Ureter (tissue), 1 donor: ENCODE results near the gene BZW2. TPM values are rescaled to one million over a fixed set of nuclear protein-coding genes. Genes with fewer than 3 reads are reported as not detected.

Source experiments
- DNase-seq: peaks from one replicate; pipeline ENCODE4 v3.0.0-alpha.2; 2020; ENCODE audit warnings: low spot score
- total RNA-seq: library from RNA; stranded (reverse); gene quantifications from one replicate; pipeline ENCODE4 v1.2.4, GENCODE V29; 2023
- donor health status: DM: yes; HTN: yes; CAD: no.

BZW2 gene
- total RNA-seq = 96.3 TPM

- peak; percentile 96 for DNase-seq
These were observed at the start of gene BZW2, which contains the start of gene ANKMY2 for GRCh38 chr7:16645593-16646471. BZW2 (plus strand) TSS chr7:16646181; CDS start chr7:16665444, 19,263 bp downstream. ANKMY2 (minus strand) TSS chr7:16645754; CDS start chr7:16645573, 181 bp downstream.

- DNase-seq = no peak
These were observed 48.0 kb upstream of the BZW2 start for GRCh38 chr7:16598015-16598414.

- DNase-seq = no peak
These were observed 46.1 kb upstream of the BZW2 start for GRCh38 chr7:16599860-16600259.

GRCh38 chr7:16603633-16604032 is 42.3 kb upstream of the BZW2 start:
- no peak for DNase-seq

- DNase-seq = no peak
These were observed 41.9 kb upstream of the BZW2 start for GRCh38 chr7:16604054-16604453.

GRCh38 chr7:16606704-16607103 is 39.3 kb upstream of the BZW2 start:
- DNase-seq = no peak

- DNase-seq = no peak
These were observed 36.0 kb upstream of the BZW2 start for GRCh38 chr7:16609842-16610450.

- no peak for DNase-seq
These were observed 34.3 kb upstream of the BZW2 start for GRCh38 chr7:16611711-16612110.

- DNase-seq = no peak
These were observed 30.8 kb upstream of the BZW2 start for GRCh38 chr7:16615228-16615627.

- no peak for DNase-seq
These were observed 29.9 kb upstream of the BZW2 start for GRCh38 chr7:16616122-16616521.

GRCh38 chr7:16616542-16616941 is 29.4 kb upstream of the BZW2 start:
- no peak for DNase-seq

GRCh38 chr7:16619979-16620408 is 26.0 kb upstream of the BZW2 start:
- DNase-seq = no peak

- DNase-seq = no peak
These were observed 19.6 kb upstream of the BZW2 start for GRCh38 chr7:16626388-16626787.

GRCh38 chr7:16627236-16627635 is 18.7 kb upstream of the BZW2 start:
- DNase-seq = no peak

GRCh38 chr7:16630654-16631053 is 15.3 kb upstream of the BZW2 start:
- DNase-seq = no peak

GRCh38 chr7:16634271-16634738 is 11.7 kb upstream of the BZW2 start:
- DNase-seq = no peak

GRCh38 chr7:16636555-16637101 is 9.4 kb upstream of the BZW2 start:
- no peak for DNase-seq

- no peak for DNase-seq
These were observed 8.6 kb upstream of the BZW2 start for GRCh38 chr7:16637379-16637778.

GRCh38 chr7:16638282-16639280 is 7.4 kb upstream of the BZW2 start:
- DNase-seq = no peak

- no peak for DNase-seq
These were observed 1.8 kb upstream of the BZW2 start for GRCh38 chr7:16644157-16644556.
